ENCODE measurements around the gene NCOA7. TPM values are rescaled to one million over a fixed set of nuclear protein-coding genes. Genes with fewer than 3 reads are reported as not detected.

Gene NCOA7
- total RNA-seq, 1 experiment from 2014 or later, result 9.4 TPM

GRCh38 chr6:125974214-125974866 is 183.6 kb downstream of the NCOA7 start:
- Histone ChIP-seq H3K27me3 (ENCODE audit: insufficient read depth, low read length) (no peaks in the 10 kb centered on the region), H3K79me1 (ENCODE audit: insufficient read depth, low read depth, low read length, poor library complexity, severe bottlenecking) (no peaks in the 10 kb centered on the region), H3K56ac (ENCODE audit: insufficient read length, low read depth, low read length) (no peak overlapping the region), H4K5ac (ENCODE audit: insufficient read length, low read depth, low read length) (no peak overlapping the region), H3K14ac (ENCODE audit: insufficient read depth, low read length) (no peak overlapping the region), H3K79me2 (ENCODE audit: insufficient read depth, low read length) (no peaks in the 10 kb centered on the region), H3K18ac (ENCODE audit: insufficient read length, low read depth, low read length) (no peak overlapping the region), H2BK20ac (ENCODE audit: low read depth, low read length, poor library complexity, severe bottlenecking) (no peak overlapping the region), H2AFZ (ENCODE audit: low read length) (no peak overlapping the region), H3K23ac (ENCODE audit: insufficient read length, low read depth, low read length) (no peak overlapping the region), H3K9ac (ENCODE audit: extremely low read depth, insufficient read length, low read length) (no peak overlapping the region), H3K4ac (ENCODE audit: low read depth, low read length) (no peak overlapping the region), H3K4me1 (ENCODE audit: insufficient read depth, low read length) (no peaks in the 10 kb centered on the region), H2BK120ac (ENCODE audit: low read depth, low read length, poor library complexity, severe bottlenecking) (no peak overlapping the region), H3K4me2 (ENCODE audit: insufficient read depth, insufficient read length, low read length) (no peak overlapping the region), H4K20me1 (ENCODE audit: control insufficient read depth, insufficient read depth, insufficient read length) (no peaks in the 10 kb centered on the region), H3K9me3 (ENCODE audit: control insufficient read depth, low read depth, low read length) (no peaks in the 10 kb centered on the region), H2BK12ac (ENCODE audit: insufficient read length, low read depth, low read length) (no peak overlapping the region), H4K91ac (ENCODE audit: insufficient read length, low read depth, low read length) (no peak overlapping the region), H4K8ac (replicated peaks; ENCODE audit: insufficient read length, low read depth, low read length) (no peak overlapping the region), H3K27ac (ENCODE audit: insufficient read length, low read depth, low read length) (no peak overlapping the region), H2AK5ac (ENCODE audit: insufficient read length, low read length) (no peak overlapping the region), H3T11ph (ENCODE audit: low read length) (no peak overlapping the region), H3K23me2 (ENCODE audit: insufficient read length, low read depth, low read length, poor library complexity, severe bottlenecking) (no peaks in the 10 kb centered on the region), H2BK5ac (ENCODE audit: insufficient read length, low read length) (no peak overlapping the region), H2BK15ac (ENCODE audit: low read depth, low read length) (no peak overlapping the region)
- no peaks in the 10 kb centered on the region for H3K9me3 Mint-ChIP-seq
- no peak for DNase-seq
- H3K27me3 Mint-ChIP-seq (ENCODE audit: low read depth), result no peaks in the 10 kb centered on the region
- H3K4me1 Mint-ChIP-seq, result no peaks in the 10 kb centered on the region
- H3K27ac Mint-ChIP-seq, result no peak overlapping the region
- peak; percentile 66 for TF ChIP-seq CTCF (conservative IDR thresholded peaks at IDR 0.05)
- peaks cover 0 to 4% (median 0%) of the 10 kb centered on the region in 3 experiments; a peak in 3 of 7 replicates for H3K36me3 Mint-ChIP-seq (ENCODE audit: insufficient read depth in 1 of 3, low read depth in 3 of 3)
- H3K4me3 Mint-ChIP-seq, result no peak overlapping the region
- WGBS (ENCODE audit: extremely low coverage, insufficient read length, low lambda C conversion rate), result no CpG with 5 or more reads among the region's 5 CpGs
